Ishikawa (cell line): Measurements from ENCODE around the gene TM9SF2.

Experiments used
- MAX ChIP-seq: IDR thresholded peaks from 2 replicates; pipeline ENCODE4 v1.6.1; 2012
- NFIC ChIP-seq: IDR thresholded peaks from 2 replicates; pipeline ENCODE4 v1.6.1; 2012
- TCF12 ChIP-seq: IDR thresholded peaks from 2 replicates; pipeline ENCODE4 v1.6.1; 2012; ENCODE audit warnings: low read depth
- ZBTB7A ChIP-seq: IDR thresholded peaks from 2 replicates; pipeline ENCODE4 v1.6.1; 2012; ENCODE audit warnings: low read depth

GRCh38 chr13:99580500-99581268 lies 79.4 kb downstream of the TM9SF2 start:
- no peak for TF ChIP-seq ZBTB7A
- no peak for TF ChIP-seq NFIC
- TF ChIP-seq TCF12, result no peak
- no peak for TF ChIP-seq MAX
